DMS 273 treated with DMSO at 0.1 percent for 48 hours (cell line): ENCODE data around the gene TRIM56.
"Not testable (repeated sequence)": the region's sequence is repeated elsewhere in the genome, so short reads cannot be mapped to it uniquely, and the experiment has no call there.

Experiments used
- DNase-seq: peaks from one replicate; lab custom pipeline; 2025; lab: John Stamatoyannopoulos, UW

TRIM56 gene

GRCh38 chr7:101132626-101133600 is 47.6 kb downstream of the TRIM56 start:
- DNase-seq, result not testable (repeated sequence)

GRCh38 chr7:101133621-101134398 is 48.5 kb downstream of the TRIM56 start:
- no peak for DNase-seq

GRCh38 chr7:101134399-101134980 is 49.2 kb downstream of the TRIM56 start:
- no peak for DNase-seq

- no peak for DNase-seq
Observed at GRCh38 chr7:101137651-101138212, 52.5 kb downstream of the TRIM56 start.

- peak; percentile 78 for DNase-seq
Observed at GRCh38 chr7:101138213-101138870, 53.1 kb downstream of the TRIM56 start.

- no peak for DNase-seq
Observed at GRCh38 chr7:101140339-101140699, 55.0 kb downstream of the TRIM56 start.

- no peak for DNase-seq
Observed at GRCh38 chr7:101140746-101141382, 55.6 kb downstream of the TRIM56 start.
